Kidney (tissue), 14 donors: ENCODE results near the gene NRCAM. TPM values are rescaled to one million over a fixed set of nuclear protein-coding genes. Genes with fewer than 3 reads are reported as not detected.

Experiments used
- DNase-seq, 5 donors: peaks; one replicate each; pipeline ENCODE4 v3.0.0-alpha.2; 2013 to 2020
- FAIRE-seq: peaks from 2 replicates; lab custom pipeline; 2012; peaks lifted over from hg19 to GRCh38; lab: Jason Lieb, UNC
- H3K27ac ChIP-seq, 2 donors: one replicate each; pipeline ENCODE4 v1.7.0; 2013; ENCODE audit warnings: low read depth in 2 of 2, low read length in 2 of 2, inconsistent platforms in 1 of 2
- H3K27me3 ChIP-seq: one replicate; pipeline ENCODE4 v1.7.1; 2013; ENCODE audit warnings: low read length, inconsistent platforms; ENCODE audit not compliant: control insufficient read depth, insufficient read depth
- H3K36me3 ChIP-seq, 3 donors: one replicate each; pipeline versions ENCODE4 v1.7.0 to v1.7.1; 2013; ENCODE audit warnings: low read length in 3 of 3, control low read depth in 1 of 3, inconsistent platforms in 1 of 3; ENCODE audit not compliant: insufficient read depth in 3 of 3, control insufficient read depth in 2 of 3
- H3K4me1 ChIP-seq, 3 donors: one replicate each; pipeline versions ENCODE4 v1.7.0 to v1.7.1; 2013; ENCODE audit warnings: low read length in 3 of 3, inconsistent platforms in 1 of 3, low read depth in 1 of 3; ENCODE audit not compliant: control insufficient read depth in 2 of 3, insufficient read depth in 2 of 3
- H3K4me3 ChIP-seq, 3 donors: one replicate each; pipeline versions ENCODE4 v1.7.0 to v1.8.1; 2013; ENCODE audit warnings: low read length in 3 of 3, control low read depth in 1 of 3, inconsistent platforms in 1 of 3
- H3K9ac ChIP-seq, 3 donors: one replicate each; pipeline versions ENCODE4 v1.7.0 to v1.7.1; 2013; ENCODE audit warnings: low read length in 3 of 3, control low read depth in 1 of 3, inconsistent platforms in 1 of 3
- H3K9me3 ChIP-seq, 3 donors: one replicate each; pipeline versions ENCODE4 v1.7.0 to v1.7.1; 2013; ENCODE audit warnings: low read length in 3 of 3, control low read depth in 1 of 3, inconsistent platforms in 1 of 3; ENCODE audit not compliant: control insufficient read depth in 2 of 3, insufficient read depth in 1 of 3
- intact Hi-C: fragments of 100-400 bp; cut with DNase I; formaldehyde crosslinking; loops from one replicate; pipeline ENCODE4 v1.11.1; 2022
- polyA plus RNA-seq: library from polyadenylated mRNA; stranded (reverse); fragments of 350-450 nt; fragmentation: Illumina TruSeq; extraction: RNeasy Lipid Tissue Mini Kit (QIAGEN cat#74804); gene quantifications from one replicate; pipeline ENCODE4 v1.2.3, GENCODE V29; 2014; ENCODE audit warnings: low read depth, low replicate concordance; ENCODE audit not compliant: insufficient read depth
- total RNA-seq: library from RNA; stranded (reverse); fragmentation: NEBNext Ultra II Directional; extraction: Animal tissue kit (Norgen Biotek cat#: 25700); gene quantifications from one replicate; pipeline ENCODE4 v1.2.1, GENCODE V29; 2021
- TF ChIP-seq, protein P1 (sequence below): IDR thresholded peaks from 3 replicates; pipeline ENCODE4 v1.5.1; 2012; ENCODE audit warnings: mild to moderate bottlenecking, moderate library complexity, borderline replicate concordance; ENCODE audit not compliant: insufficient read depth; ENCODE audit errors: extremely low read depth
- donor health status: control.
- donor health status: control.
- donor health status: control.
- donor health status: control.
- donor health status: control.
- donor health status: DM: yes; HTN: yes; CAD: no.
- donor health status: Normal renal cell carcinoma (clear cell type).

NRCAM gene
- total and polyA plus RNA-seq, 2 donors from 2014 or later, result 16.8 to 20.6 TPM

DNA sequence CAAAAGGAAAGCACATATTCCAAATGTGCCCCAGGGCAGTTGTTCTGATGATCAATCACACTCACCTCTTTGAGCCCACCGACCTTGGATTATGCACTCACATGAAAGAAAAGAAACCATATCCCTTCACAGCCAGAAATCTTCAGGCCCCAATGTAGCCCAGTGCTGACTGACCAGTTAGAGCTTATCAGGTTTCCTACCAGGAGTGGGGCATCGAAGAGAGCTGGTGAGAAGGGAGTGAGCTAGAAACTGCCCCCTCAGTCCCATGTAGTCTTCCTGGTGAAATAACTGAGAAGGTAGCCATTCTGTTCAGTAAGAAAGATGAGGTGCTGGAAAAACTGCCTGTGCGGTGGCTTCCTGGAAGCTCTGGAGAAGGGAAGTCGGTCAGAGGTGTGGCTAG is 32.2 kb downstream of the NRCAM start:
- Histone ChIP-seq H3K4me1 (no peaks in the 10 kb centered on the region), H3K9ac (no peak overlapping the region), H3K27me3 (no peaks in the 10 kb centered on the region), H3K4me3 (no peak overlapping the region), H3K27ac (no peak overlapping the region), H3K9me3 (no peaks in the 10 kb centered on the region), H3K36me3 (no peaks in the 10 kb centered on the region)
- DNase-seq, result no peak
- FAIRE-seq, result no peak
- TF ChIP-seq, protein P1, sequence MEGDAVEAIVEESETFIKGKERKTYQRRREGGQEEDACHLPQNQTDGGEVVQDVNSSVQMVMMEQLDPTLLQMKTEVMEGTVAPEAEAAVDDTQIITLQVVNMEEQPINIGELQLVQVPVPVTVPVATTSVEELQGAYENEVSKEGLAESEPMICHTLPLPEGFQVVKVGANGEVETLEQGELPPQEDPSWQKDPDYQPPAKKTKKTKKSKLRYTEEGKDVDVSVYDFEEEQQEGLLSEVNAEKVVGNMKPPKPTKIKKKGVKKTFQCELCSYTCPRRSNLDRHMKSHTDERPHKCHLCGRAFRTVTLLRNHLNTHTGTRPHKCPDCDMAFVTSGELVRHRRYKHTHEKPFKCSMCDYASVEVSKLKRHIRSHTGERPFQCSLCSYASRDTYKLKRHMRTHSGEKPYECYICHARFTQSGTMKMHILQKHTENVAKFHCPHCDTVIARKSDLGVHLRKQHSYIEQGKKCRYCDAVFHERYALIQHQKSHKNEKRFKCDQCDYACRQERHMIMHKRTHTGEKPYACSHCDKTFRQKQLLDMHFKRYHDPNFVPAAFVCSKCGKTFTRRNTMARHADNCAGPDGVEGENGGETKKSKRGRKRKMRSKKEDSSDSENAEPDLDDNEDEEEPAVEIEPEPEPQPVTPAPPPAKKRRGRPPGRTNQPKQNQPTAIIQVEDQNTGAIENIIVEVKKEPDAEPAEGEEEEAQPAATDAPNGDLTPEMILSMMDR, result no peak
- intact Hi-C loops, result no loop called here

- intact Hi-C loops, result no loop called here
- FAIRE-seq (no peak), DNase-seq (no peak)
- Histone ChIP-seq H3K9me3 (no peaks in the 10 kb centered on the region), H3K9ac (no peak overlapping the region), H3K4me1 (no peaks in the 10 kb centered on the region), H3K4me3 (no peak overlapping the region), H3K27ac (no peak overlapping the region), H3K36me3 (no peaks in the 10 kb centered on the region), H3K27me3 (no peaks in the 10 kb centered on the region)
- TF ChIP-seq, protein P1, result no peak
Measured at GRCh38 chr7:108423089-108423989, 32.9 kb downstream of the NRCAM start.

DNA sequence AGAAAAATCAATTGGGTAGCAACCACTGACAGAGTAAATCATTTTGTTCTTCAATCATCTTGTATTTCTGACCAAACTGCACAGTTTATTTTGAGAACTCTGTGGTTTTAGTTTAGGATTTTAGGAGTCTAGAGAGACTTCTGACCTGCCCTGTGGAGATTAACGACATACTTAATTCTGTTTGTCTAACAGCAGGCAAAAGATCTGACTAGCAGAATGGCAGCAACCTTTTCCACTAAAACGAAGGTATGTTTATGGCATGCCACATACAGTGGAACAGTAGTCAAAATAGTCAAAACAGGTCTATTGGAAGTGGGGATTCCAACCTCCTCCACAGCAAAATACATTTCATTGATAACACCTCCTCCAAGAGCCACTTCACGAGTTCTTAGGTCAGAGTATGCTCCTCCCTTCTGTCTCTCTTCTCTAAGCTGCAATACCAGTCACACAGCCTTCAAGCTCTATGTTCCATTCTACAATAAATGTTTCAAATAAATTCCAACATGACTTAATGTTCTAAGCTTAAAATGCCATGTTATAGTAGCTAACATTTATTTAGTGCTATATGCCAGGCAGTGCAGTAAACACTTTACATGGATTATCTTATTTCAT is 34.4 kb downstream of the NRCAM start:
- no peak for DNase-seq
- H3K4me3 ChIP-seq, result no peak overlapping the region
- no peaks in the 10 kb centered on the region for H3K36me3 ChIP-seq
- TF ChIP-seq, protein P1, result no peak
- no peak overlapping the region for H3K27ac ChIP-seq
- intact Hi-C loops, result no loop called here
- no peaks in the 10 kb centered on the region for H3K9me3 ChIP-seq
- H3K4me1 ChIP-seq, result no peaks in the 10 kb centered on the region
- no peak for FAIRE-seq
- no peak overlapping the region for H3K9ac ChIP-seq
- no peaks in the 10 kb centered on the region for H3K27me3 ChIP-seq
